IPS DF 6.9 (cell line): ENCODE results near the gene TRIM49.
"Not testable (repeated sequence)": the region's sequence is repeated elsewhere in the genome, so short reads cannot be mapped to it uniquely, and the experiment has no call there.

Experiments used
- DNase-seq: peaks from one replicate; pipeline ENCODE4 v3.0.0-alpha.2; 2013; ENCODE audit warnings: low read depth, low spot score
- H3K27ac ChIP-seq: one replicate; pipeline ENCODE4 v1.5.1; 2013; ENCODE audit warnings: low read length, control low read depth
- H3K27me3 ChIP-seq: 2 replicates; pipeline ENCODE4 v1.6.1; 2013; ENCODE audit warnings: mild to moderate bottlenecking, low read length; ENCODE audit not compliant: control insufficient read depth, insufficient read depth
- H3K36me3 ChIP-seq: 2 replicates; pipeline ENCODE4 v1.6.1; 2013; ENCODE audit warnings: low read length; ENCODE audit not compliant: control insufficient read depth, insufficient read depth
- H3K4me1 ChIP-seq: 2 replicates; pipeline ENCODE4 v1.6.1; 2013; ENCODE audit warnings: low read length; ENCODE audit not compliant: control insufficient read depth, insufficient read depth
- H3K4me3 ChIP-seq: 2 replicates; pipeline ENCODE4 v1.5.1; 2013; ENCODE audit warnings: mild to moderate bottlenecking, low read length
- H3K9me3 ChIP-seq: 2 replicates; pipeline ENCODE4 v1.6.1; 2013; ENCODE audit warnings: low read length, inconsistent platforms; ENCODE audit not compliant: control insufficient read depth, insufficient read depth
- WGBS: extraction: QIAGEN DNeasy Blood & Tissue Kit; methylation state at CpG from one replicate; pipeline ENCODE4 v1.1.7; 2013; ENCODE audit warnings: mixed read lengths, missing lambda C conversion rate; ENCODE audit not compliant: insufficient read length, insufficient coverage; 5-methylcytosine and 5-hydroxymethylcytosine counted together

The TRIM49 gene, protein sequence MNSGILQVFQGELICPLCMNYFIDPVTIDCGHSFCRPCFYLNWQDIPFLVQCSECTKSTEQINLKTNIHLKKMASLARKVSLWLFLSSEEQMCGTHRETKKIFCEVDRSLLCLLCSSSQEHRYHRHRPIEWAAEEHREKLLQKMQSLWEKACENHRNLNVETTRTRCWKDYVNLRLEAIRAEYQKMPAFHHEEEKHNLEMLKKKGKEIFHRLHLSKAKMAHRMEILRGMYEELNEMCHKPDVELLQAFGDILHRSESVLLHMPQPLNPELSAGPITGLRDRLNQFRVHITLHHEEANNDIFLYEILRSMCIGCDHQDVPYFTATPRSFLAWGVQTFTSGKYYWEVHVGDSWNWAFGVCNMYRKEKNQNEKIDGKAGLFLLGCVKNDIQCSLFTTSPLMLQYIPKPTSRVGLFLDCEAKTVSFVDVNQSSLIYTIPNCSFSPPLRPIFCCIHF

DNA sequence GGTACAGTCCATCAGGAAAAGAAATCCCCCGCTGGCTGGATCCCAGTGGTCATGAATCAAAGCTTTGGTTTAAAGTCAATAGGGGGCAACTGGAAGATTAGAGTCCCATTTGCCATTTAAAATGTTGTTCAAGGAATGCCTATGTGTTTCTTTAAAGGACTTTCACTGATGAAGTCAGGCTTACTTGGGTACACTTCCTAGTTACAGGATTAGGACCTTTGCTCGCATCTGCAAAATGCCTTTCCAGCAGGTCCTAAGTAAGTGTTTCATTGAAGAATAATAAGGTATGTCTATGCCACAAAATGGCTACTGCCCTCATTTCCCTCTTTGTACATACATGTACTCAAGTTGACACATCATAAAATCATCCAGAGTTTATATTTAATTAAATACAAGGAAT lies at the start of gene TRIM49:
TSS of gene TRIM49 (minus strand) at position 101 of the 400 bp plus-strand sequence. CDS start 4,106 bp downstream, outside the sequence.
- not testable (repeated sequence) for H3K36me3 ChIP-seq, H3K9me3 ChIP-seq, H3K27ac ChIP-seq, H3K4me3 ChIP-seq, H3K4me1 ChIP-seq, DNase-seq, H3K27me3 ChIP-seq
- no CpG with 5 or more reads among the region's 2 CpGs for WGBS

DNA sequence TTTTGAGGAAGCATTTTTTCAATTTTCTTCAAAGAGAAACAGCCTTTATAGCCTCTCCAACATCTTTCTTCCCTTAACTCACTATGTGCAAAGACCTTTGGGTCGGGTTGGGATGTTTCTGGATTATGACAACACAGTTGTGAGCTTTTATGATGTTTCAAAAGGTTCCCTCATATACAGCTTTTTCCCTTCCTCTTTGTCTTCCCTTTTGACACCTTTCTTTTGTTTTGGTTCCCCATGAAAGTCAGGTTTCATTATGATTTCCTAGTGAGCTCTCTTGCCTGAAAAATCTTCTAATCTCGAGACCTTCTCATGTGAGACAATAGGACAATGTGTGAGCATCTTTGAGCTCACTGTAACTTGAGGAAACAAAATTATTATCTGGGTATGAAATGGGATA lies 18.3 kb upstream of the TRIM49 start:
- not testable (repeated sequence) for H3K4me1 ChIP-seq, H3K27me3 ChIP-seq, H3K9me3 ChIP-seq, H3K36me3 ChIP-seq, H3K27ac ChIP-seq, DNase-seq, H3K4me3 ChIP-seq
- WGBS: no CpG with 5 or more reads among the region's 2 CpGs

DNA sequence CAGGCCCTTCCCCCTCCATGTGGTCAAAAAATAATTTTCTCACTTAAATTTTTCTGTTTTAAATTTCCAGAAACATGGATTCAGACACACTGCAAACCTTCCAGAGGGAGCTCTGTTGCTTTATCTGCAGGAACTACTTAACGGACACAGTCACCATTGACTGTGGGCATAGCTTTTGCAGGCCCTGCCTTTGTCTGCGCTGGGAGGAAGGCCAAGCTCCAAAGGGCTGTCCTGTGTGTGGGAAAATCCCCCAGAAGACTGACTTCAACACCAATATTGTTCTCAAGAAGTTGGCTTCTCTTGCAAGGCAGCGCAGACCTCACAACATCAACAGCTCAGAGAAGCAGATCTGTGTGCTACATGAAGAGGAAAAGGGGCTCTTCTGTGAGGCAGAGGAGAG lies 11.6 kb upstream of the TRIM49 start:
- not testable (repeated sequence) for H3K4me3 ChIP-seq, H3K36me3 ChIP-seq, H3K4me1 ChIP-seq, H3K27ac ChIP-seq, DNase-seq, H3K9me3 ChIP-seq, H3K27me3 ChIP-seq
- WGBS: no CpG with 5 or more reads among the region's 3 CpGs

DNA sequence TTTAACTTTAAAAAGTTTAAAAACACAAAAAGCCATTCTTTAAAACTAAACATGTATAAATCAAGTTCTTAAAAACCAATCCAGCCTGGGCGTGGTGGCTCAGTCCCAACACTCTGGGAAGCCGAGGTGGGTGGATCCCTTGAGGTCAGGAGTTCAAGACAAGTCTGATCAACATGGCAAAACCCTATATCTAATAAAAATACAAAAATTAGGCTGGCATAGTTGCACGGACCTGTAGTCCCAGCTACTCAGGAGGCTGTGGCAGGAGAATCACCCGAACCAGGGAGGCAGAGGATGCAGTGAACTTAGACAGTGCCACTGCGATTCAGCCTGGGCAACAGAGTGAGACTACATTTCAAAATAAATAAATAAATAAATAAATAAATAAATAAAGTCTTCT lies 5.2 kb upstream of the TRIM49 start:
- H3K4me1 ChIP-seq, H3K4me3 ChIP-seq, DNase-seq, H3K27me3 ChIP-seq, H3K36me3 ChIP-seq, H3K27ac ChIP-seq, H3K9me3 ChIP-seq: not testable (repeated sequence)
- no CpG with 5 or more reads among the region's 5 CpGs for WGBS

DNA sequence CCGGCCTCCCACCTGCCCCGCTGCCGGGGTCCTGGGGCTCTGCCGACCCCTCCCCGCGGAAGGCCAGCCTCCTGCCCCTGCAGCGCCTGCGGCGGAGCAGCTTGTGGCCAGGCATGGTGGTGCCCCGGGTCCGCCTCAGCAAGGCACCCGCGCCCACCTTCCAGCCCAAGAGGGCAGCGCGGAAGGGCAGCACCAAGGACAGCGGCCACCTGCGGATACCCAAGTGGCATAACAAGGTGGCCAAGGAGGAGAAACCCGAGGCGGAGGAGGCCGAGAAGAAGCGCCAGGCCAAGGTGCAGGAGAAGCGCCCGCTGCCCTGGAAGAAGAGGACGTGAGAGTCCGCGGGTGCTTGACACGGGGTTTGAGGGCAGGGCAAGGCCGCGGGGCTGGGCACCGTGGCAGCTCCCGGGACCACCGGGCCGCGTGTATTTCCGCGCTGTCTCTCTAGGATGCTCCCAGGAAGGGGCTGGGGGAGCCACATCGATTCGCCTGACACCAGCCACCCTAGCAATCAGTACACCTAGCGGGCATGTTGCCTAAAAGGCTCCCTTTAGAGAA lies 20.8 kb downstream of the TRIM49 start:
- H3K9me3 ChIP-seq, H3K4me1 ChIP-seq, H3K27ac ChIP-seq, H3K4me3 ChIP-seq, H3K36me3 ChIP-seq, DNase-seq, H3K27me3 ChIP-seq: not testable (repeated sequence)
- WGBS: no CpG with 5 or more reads among the region's 39 CpGs

DNA sequence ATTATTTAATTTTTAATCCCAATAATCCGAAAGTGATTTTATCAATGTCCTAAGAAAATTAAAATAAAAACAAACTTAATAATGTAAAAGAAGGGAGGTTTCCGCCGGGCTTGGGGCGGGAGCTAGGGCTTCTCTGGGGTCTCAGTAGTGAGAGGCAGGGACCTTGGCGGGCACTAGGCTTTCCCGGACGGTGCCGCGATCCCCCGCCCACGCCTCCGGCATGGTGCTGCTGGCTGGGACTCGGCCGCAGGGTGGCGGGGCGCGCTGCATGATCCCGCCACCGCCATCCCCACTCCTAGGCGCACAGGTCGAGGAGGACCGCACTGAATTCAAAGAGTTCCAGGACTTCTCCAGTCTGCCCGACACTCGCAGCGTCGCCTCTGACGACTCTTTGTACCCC lies 22.6 kb downstream of the TRIM49 start:
- not testable (repeated sequence) for H3K27ac ChIP-seq, H3K36me3 ChIP-seq, H3K9me3 ChIP-seq, H3K4me3 ChIP-seq, H3K4me1 ChIP-seq, DNase-seq, H3K27me3 ChIP-seq
- no CpG with 5 or more reads among the region's 27 CpGs for WGBS

DNA sequence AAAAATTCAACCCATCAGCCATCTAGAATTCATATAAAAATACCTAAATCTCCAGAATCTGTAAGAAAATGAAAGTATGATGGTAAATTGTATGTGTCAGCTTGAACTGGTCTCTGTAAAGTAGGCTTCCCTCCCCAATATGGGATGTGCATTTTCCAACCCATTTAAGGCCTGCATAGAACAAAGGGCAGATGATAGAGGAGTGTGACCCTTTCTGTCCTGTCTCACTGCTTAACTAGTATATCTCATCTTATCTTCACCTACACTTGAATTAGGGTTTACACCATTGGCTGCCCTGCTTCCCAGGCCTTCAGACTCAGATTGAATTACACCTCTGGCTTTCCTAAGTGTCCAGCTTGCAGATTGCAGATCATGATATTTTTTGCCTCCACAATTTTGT lies 57.6 kb downstream of the TRIM49 start:
- not testable (repeated sequence) for H3K9me3 ChIP-seq, DNase-seq, H3K27me3 ChIP-seq, H3K36me3 ChIP-seq, H3K4me3 ChIP-seq, H3K27ac ChIP-seq, H3K4me1 ChIP-seq
